Astrocyte of the hippocampus (primary cell): ENCODE data around the gene DYRK3.

ENCODE experiments used
- DNase-seq: peaks from one replicate; pipeline ENCODE4 v3.0.0; 2011; ENCODE audit warnings: low read depth, low spot score

The DYRK3 gene

GRCh38 chr1:206661161-206661820 lies 26.0 kb downstream of the DYRK3 start:
- DNase-seq: no peak

- no peak for DNase-seq
Observed at GRCh38 chr1:206662396-206663092, 27.2 kb downstream of the DYRK3 start.

DNA sequence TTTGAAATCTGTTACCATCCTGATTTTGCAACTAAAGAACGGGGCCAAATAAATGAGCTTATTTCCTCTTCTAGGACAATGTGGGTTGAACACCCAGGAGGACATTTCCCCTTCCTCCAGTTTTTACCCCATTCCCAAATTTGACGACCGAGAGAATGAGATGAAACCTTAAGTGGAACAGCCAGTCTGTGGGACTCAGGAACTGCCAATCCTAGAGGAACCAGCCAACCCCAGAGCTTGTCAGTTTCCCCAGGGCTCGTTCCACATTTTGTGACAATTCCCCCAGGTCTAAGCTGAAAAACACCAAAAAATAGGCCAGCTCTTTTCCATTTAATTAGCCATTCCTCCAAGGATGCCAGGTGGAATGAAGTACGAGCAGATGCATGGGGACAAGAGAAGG lies 28.0 kb downstream of the DYRK3 start:
- DNase-seq: no peak

DNA sequence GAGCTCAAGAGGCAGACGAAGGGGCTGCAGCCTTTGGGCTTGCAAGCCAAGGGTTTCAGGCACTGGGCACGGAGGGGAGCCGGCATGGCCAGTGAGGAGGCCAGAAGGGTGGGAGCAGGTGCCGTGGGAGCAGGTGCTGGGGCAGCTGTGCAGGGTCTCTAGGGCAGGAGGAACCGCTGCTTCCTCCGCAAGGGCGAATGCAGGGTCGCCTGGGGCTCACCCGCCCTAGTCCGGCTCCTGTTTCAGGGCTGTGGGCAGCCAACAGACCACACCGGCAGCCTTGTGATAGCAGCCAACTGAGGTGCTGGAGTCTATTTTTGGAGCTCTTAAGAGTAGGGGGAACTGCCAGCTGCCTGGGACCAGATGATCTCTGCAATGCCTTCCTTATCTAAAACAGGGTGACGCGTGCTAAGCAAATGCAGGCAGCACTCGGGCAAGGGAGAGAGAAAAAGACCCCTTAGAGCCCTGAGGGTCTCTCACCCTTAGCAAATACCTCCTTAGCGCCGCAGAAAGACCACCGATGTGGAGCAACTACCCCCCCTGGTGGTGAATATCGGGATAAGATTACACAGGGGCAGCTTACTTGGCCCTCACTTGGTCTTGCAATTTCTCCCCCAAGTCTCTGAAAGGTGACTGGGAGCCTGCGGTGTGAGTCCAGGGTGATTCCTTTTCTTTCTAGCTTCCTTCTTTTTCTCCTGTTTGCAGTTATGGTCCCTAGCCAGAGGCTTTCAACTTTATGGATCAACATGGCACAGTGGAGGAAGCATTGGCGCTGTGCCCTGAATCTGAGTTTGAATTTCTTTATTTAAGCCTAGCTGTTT lies 28.7 kb downstream of the DYRK3 start:
- DNase-seq: peak; percentile 83

GRCh38 chr1:206664740-206665139 lies 29.4 kb downstream of the DYRK3 start:
- DNase-seq: no peak

DNA sequence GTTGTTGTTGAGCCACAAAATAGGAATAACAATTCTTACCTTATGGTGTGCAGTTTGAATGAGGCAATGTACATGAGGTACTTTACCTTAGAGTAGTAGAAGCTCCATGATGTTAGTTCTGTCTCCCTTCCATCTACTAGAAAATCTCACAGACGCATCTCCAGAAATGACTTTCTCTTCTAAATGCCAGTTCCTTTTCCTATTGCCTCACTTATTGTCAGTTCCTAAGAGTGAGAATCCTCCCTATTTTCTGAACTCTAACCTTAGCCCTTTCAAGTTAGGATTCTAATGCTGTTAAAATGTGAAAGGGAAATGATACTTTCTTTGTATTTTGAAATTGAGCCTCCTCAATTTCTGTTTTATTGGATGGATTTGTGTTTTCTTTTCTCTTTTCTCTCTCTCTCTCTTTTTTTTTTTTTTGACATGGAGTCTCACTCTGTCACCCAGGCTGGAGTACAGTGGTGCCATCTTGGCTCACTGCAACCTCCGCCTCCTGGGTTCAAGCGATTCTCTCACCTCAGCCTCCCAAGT lies 30.8 kb downstream of the DYRK3 start:
- DNase-seq: no peak

- DNase-seq: no peak
Observed at GRCh38 chr1:206666954-206667665, 31.8 kb downstream of the DYRK3 start.

- DNase-seq: no peak
Observed at GRCh38 chr1:206668351-206668750, 33.0 kb downstream of the DYRK3 start.

- no peak for DNase-seq
Observed at GRCh38 chr1:206668874-206669410, 33.6 kb downstream of the DYRK3 start.

- DNase-seq: no peak
Observed at GRCh38 chr1:206672011-206672688, 36.8 kb downstream of the DYRK3 start.

DNA sequence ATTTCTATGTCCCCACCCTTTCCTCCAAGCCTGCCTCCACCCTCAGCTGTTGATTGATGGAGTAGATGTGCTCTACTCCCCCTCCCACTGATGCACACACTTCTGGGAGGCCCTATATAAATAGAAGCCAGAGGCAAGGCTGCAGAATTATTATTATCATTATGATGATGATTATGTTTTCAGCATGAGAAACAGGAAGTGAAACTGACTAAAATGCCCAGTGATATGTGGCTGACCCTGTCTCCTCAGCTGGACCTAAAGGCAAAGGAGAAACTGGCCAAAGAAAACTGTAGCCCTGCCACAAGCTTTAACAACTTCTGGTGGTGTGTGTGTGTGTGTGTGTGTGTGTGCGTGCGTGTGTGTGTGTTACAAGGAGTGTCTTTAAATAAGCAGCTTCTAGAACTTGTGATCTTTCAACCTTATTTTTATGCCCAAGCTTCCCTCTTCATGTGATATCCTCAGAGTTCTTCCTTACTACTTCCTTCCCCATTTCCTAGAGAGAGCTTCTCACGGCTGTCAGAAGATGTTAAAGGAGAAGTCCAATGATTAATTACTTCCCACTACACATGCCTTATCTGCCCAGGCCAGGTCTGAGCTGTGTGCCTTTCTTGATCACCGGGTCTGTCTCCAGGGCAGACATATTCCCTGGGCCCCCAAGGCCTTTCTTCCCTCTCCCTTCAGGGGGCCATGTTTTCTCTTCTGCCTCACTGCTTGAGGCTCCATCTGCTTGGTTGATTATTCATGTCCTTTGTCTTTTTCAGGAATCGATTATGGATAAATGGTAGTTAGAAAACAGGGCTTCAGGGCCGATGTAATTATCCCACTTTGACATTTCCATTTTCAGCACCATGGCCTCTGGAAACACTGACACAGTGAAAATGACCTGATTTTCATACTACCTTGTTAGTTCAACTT lies 37.8 kb downstream of the DYRK3 start:
- no peak for DNase-seq

- no peak for DNase-seq
Observed at GRCh38 chr1:206674236-206674635, 38.9 kb downstream of the DYRK3 start.

DNA sequence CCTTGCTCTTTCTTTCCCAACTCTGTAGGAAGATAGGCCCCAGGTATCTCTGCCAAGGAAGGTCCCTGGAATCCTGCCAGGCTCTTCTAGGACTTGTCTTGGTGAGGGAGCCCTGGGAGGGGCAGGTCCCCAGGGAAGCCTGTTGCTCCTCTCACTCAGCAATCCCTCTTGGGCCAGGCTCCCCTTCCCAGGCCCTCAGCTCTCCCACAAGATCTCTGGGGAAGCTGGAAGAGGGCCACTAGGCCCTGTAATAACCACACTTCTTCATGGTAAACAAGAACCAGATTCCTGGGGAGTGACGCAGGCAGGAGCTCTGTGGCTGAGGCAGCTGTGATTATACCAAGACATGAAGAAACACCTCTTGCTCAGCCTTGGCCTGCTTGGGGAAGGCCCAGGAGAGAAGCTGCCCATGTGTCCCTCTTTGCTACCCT lies 39.4 kb downstream of the DYRK3 start:
- peak; percentile 98 for DNase-seq

DNA sequence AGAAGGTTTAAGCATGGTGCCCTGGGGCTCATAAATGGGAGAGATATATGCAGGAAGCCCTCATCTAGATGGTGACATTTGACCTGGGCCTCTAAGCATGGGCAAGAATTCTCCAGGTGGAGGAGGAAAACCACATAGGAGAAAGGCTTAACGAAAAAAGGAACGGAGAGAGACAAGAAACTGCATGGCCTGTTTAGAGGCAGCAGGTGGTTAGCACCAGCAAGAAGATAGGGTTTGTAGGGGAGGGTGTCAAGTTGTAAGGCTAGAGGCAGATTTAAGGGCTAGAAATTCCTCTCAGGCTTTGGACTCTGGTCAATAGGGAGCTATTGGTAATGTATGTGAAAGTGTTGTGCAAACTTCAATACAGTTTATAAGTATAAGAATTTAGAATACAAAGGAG lies 41.2 kb downstream of the DYRK3 start:
- no peak for DNase-seq

GRCh38 chr1:206678490-206678889 lies 43.2 kb downstream of the DYRK3 start:
- no peak for DNase-seq

- DNase-seq: no peak
Observed at GRCh38 chr1:206679738-206680211, 44.4 kb downstream of the DYRK3 start.

DNA sequence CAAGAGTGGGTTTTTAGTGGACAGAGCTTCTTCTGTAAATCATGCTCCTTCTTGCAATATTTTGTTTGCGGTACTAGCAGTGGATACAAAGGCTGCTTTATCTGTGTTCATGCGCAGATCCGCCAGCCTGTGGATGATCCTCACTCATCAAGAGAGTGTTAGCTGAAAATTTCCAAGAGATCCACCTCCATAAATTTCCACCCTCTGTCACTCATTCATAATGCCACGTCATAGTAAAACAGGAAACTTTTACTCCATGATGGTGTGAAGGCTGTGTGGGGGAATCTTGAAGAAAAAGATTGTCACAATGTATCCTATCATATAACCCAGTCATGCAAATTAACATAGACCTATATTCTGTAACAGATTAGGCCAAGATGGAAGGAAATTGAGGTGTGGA lies 44.9 kb downstream of the DYRK3 start:
- no peak for DNase-seq

- no peak for DNase-seq
Observed at GRCh38 chr1:206681359-206681758, 46.0 kb downstream of the DYRK3 start.

DNA sequence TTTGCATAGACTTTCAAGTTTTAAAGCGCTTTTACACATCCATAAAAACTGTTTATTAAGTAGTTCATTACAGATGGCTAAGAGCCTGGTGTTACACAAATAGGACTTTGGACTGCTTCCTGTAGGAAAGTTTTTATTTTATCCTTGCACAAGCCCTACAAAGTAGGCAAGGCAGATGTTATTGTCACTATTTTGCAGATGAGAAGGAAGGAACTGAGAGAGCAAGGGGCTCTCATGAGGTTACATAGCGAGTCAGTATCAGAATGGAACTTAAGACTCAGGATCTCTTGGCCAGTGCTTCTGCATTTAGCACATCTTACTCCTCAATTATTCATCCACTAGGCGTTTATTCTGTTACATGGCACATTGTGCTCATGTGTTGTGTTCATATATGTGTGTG lies 46.8 kb downstream of the DYRK3 start:
- no peak for DNase-seq

DNA sequence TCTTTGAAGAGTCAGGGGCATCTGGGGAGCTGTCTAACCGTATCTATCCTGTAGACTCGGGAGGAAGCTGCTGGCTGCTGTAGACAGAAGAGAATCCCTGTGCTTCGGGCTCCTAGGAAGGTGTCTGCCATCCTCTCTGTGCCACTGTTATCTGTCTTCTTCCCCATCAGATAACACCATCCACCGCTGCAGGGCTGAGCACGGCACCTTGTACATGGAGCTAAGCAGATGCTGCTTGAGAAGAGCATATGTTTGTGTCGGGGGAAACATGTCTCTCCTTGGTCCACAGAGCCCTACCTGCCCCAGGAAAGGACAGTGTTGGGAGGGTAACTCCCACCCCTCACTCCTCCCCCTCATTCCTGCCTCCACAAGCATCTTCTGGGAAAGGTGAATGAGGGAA lies 48.0 kb downstream of the DYRK3 start:
- no peak for DNase-seq
